WTC11 (cell line): ENCODE results near the gene NIPAL4. TPM values are rescaled to one million over a fixed set of nuclear protein-coding genes. Genes with fewer than 3 reads are reported as not detected.

Experiments used
- ATAC-seq: fragments of 200-7000 bp; cut with Tn5 transposase; 2 replicates; pipeline ENCODE4 v1.10.0; 2021; ENCODE audit warnings: mild to moderate bottlenecking, moderate library complexity
- CTCF ChIA-PET: fragments of 300-600 bp; sonication (Branson Sonifier 250); formaldehyde crosslinking; loops from one replicate; lab custom pipeline; 2021; ENCODE audit warnings: antibody characterized with exemption; lab: Charles Lee
- POLR2A ChIA-PET: fragments of 350-600 bp; sonication (Branson Sonifier 250); formaldehyde crosslinking; loops from one replicate; lab custom pipeline; 2021; ENCODE audit warnings: antibody characterized with exemption; lab: Charles Lee
- DNase-seq: peaks from one replicate; pipeline ENCODE4 v3.0.0; 2021; ENCODE audit warnings: low spot score
- H3K27ac Mint-ChIP-seq: 2 replicates; pipeline ENCODE4 v1.8.0; 2021; ENCODE audit warnings: mixed read lengths
- H3K27me3 Mint-ChIP-seq: 2 replicates; pipeline ENCODE4 v1.8.0; 2021; ENCODE audit warnings: low read depth, mild to moderate bottlenecking, moderate library complexity, mixed read lengths
- H3K36me3 Mint-ChIP-seq: 2 replicates; pipeline ENCODE4 v1.8.0; 2021; ENCODE audit warnings: mixed read lengths
- H3K4me1 Mint-ChIP-seq: 2 replicates; pipeline ENCODE4 v1.8.0; 2022; ENCODE audit warnings: mixed read lengths
- H3K4me3 Mint-ChIP-seq: 2 replicates; pipeline ENCODE4 v1.8.0; 2021; ENCODE audit warnings: mild to moderate bottlenecking, moderate library complexity, mixed read lengths
- H3K9me3 Mint-ChIP-seq: 2 replicates; pipeline ENCODE4 v1.8.0; 2021; ENCODE audit warnings: mixed read lengths
- CREB1 ChIP-seq: sonication (generic); formaldehyde crosslinking; IDR thresholded peaks from 2 replicates; pipeline ENCODE4 v1.8.0; 2023; ENCODE audit warnings: mild to moderate bottlenecking, missing genetic modification reagents
- CREM ChIP-seq: sonication (generic); formaldehyde crosslinking; IDR thresholded peaks from 2 replicates; pipeline ENCODE4 v1.8.1; 2022; ENCODE audit warnings: mild to moderate bottlenecking, missing genetic modification reagents, moderate library complexity
- ETV6 ChIP-seq: sonication (generic); formaldehyde crosslinking; IDR thresholded peaks from 2 replicates; pipeline ENCODE4 v1.8.1; 2022; ENCODE audit warnings: mild to moderate bottlenecking, missing genetic modification reagents
- HMGA2 ChIP-seq: fragments of 250-450 bp; sonication (Bioruptor Pico); IDR thresholded peaks from 2 replicates; pipeline ENCODE4 v1.4.0; 2021; ENCODE audit warnings: mild to moderate bottlenecking, moderate library complexity
- NFATC4 ChIP-seq: fragments of 250-450 bp; sonication (Bioruptor Pico); IDR thresholded peaks from 2 replicates; pipeline ENCODE4 v1.9.0; 2021; ENCODE audit warnings: mild to moderate bottlenecking
- NR1H2 ChIP-seq: sonication (generic); formaldehyde crosslinking; IDR thresholded peaks from 2 replicates; pipeline ENCODE4 v1.9.0; 2021; ENCODE audit warnings: mild to moderate bottlenecking, moderate library complexity, missing genetic modification reagents
- PRDM15 ChIP-seq: sonication (generic); formaldehyde crosslinking; IDR thresholded peaks from 2 replicates; pipeline ENCODE4 v1.8.0; 2022; ENCODE audit warnings: missing genetic modification reagents
- PRRX2 ChIP-seq: fragments of 250-450 bp; sonication (Bioruptor Pico); IDR thresholded peaks from 2 replicates; pipeline ENCODE4 v1.8.0; 2021; ENCODE audit warnings: mild to moderate bottlenecking
- ZNF121 ChIP-seq: sonication (generic); formaldehyde crosslinking; IDR thresholded peaks from 2 replicates; pipeline ENCODE4 v1.8.0; 2023; ENCODE audit warnings: missing genetic modification reagents
- ZNF138 ChIP-seq: sonication (generic); formaldehyde crosslinking; conservative IDR thresholded peaks from 2 replicates; pipeline ENCODE4 v1.8.1; 2022; ENCODE audit warnings: mild to moderate bottlenecking, moderate library complexity, missing genetic modification reagents
- ZNF219 ChIP-seq: sonication (generic); formaldehyde crosslinking; IDR thresholded peaks from 2 replicates; pipeline ENCODE4 v1.8.0; 2023; ENCODE audit warnings: missing genetic modification reagents, mild to moderate bottlenecking, borderline replicate concordance
- ZNF281 ChIP-seq: sonication (generic); formaldehyde crosslinking; IDR thresholded peaks from 2 replicates; pipeline ENCODE4 v1.8.0; 2023; ENCODE audit warnings: mild to moderate bottlenecking, missing genetic modification reagents
- ZNF423 ChIP-seq: fragments of 250-450 bp; sonication (Bioruptor Pico); IDR thresholded peaks from 2 replicates; pipeline ENCODE4 v2.1.2; 2022; ENCODE audit warnings: mild to moderate bottlenecking, moderate library complexity
- ZNF532 ChIP-seq: fragments of 250-450 bp; sonication (Bioruptor Pico); IDR thresholded peaks from 2 replicates; pipeline ENCODE4 v1.9.0; 2021; ENCODE audit warnings: mild to moderate bottlenecking, borderline replicate concordance
- ZNF671 ChIP-seq: fragments of 250-450 bp; sonication (Bioruptor Pico); IDR thresholded peaks from 2 replicates; pipeline ENCODE4 v1.8.0; 2021; ENCODE audit warnings: mild to moderate bottlenecking
- total RNA-seq: library from RNA; stranded (reverse); gene quantifications from 3 replicates; pipeline ENCODE4 v1.2.3, GENCODE V29; 2021
- TF ChIP-seq, protein P1 (sequence below): sonication (generic); formaldehyde crosslinking; IDR thresholded peaks from 2 replicates; pipeline ENCODE4 v1.8.0; 2023; ENCODE audit warnings: missing genetic modification reagents
- TF ChIP-seq, protein P2 (sequence below): sonication (generic); formaldehyde crosslinking; IDR thresholded peaks from 2 replicates; pipeline ENCODE4 v1.8.1; 2022; ENCODE audit warnings: mild to moderate bottlenecking, missing genetic modification reagents, moderate library complexity, borderline replicate concordance
- TF ChIP-seq, protein P3 (sequence below): fragments of 250-450 bp; sonication (Bioruptor Pico); IDR thresholded peaks from 2 replicates; pipeline ENCODE4 v1.9.0; 2021; ENCODE audit warnings: moderate library complexity, mild to moderate bottlenecking, inconsistent platforms, borderline replicate concordance
- TF ChIP-seq, protein P4 (sequence below): fragments of 250-450 bp; sonication (Bioruptor Pico); IDR thresholded peaks from 2 replicates; pipeline ENCODE4 v1.8.0; 2021; ENCODE audit warnings: mild to moderate bottlenecking

The NIPAL4 gene
- total RNA-seq, 1 experiment from 2014 or later, result not detected

- TF ChIP-seq ZNF281 (CRISPR knock-in tag), result no peak
- TF ChIP-seq PRRX2 (CRISPR knock-in tag), result no peak
These were observed 10.6 kb downstream of the NIPAL4 start (continued) for GRCh38 chr5:157470631-157471030.

DNA sequence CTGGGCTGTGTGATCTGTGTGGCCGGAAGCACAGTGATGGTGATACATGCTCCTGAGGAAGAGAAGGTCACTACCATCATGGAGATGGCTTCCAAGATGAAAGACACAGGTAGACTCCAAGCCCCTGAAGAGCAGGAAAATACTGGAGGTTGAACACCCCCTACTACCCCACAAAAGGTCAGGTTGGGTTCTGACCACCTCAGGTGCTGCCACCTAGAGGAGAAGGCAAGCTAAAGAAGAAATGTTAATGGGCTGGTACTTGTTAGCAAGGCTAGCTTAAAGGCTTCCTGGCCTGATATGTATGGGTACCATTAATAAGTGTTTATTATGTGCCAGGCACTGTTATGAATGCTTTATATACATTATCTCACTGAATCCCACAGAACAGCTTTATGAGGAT, 11.7 kb downstream of the NIPAL4 start:
- H3K27ac Mint-ChIP-seq, result no peak overlapping the region
- TF ChIP-seq NFATC4 (CRISPR knock-in tag), result no peak
- no peak for TF ChIP-seq ZNF138 (CRISPR knock-in tag)
- TF ChIP-seq ZNF219 (CRISPR knock-in tag), result no peak
- no peak for TF ChIP-seq ZNF532 (CRISPR knock-in tag)
- TF ChIP-seq ZNF121 (CRISPR knock-in tag), result no peak
- TF ChIP-seq, protein P1, sequence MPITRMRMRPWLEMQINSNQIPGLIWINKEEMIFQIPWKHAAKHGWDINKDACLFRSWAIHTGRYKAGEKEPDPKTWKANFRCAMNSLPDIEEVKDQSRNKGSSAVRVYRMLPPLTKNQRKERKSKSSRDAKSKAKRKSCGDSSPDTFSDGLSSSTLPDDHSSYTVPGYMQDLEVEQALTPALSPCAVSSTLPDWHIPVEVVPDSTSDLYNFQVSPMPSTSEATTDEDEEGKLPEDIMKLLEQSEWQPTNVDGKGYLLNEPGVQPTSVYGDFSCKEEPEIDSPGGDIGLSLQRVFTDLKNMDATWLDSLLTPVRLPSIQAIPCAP (CRISPR knock-in tag), result no peak
- TF ChIP-seq, protein P2, sequence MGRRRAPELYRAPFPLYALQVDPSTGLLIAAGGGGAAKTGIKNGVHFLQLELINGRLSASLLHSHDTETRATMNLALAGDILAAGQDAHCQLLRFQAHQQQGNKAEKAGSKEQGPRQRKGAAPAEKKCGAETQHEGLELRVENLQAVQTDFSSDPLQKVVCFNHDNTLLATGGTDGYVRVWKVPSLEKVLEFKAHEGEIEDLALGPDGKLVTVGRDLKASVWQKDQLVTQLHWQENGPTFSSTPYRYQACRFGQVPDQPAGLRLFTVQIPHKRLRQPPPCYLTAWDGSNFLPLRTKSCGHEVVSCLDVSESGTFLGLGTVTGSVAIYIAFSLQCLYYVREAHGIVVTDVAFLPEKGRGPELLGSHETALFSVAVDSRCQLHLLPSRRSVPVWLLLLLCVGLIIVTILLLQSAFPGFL (CRISPR knock-in tag), result no peak
- TF ChIP-seq ETV6, result no peak
- TF ChIP-seq, protein P3, sequence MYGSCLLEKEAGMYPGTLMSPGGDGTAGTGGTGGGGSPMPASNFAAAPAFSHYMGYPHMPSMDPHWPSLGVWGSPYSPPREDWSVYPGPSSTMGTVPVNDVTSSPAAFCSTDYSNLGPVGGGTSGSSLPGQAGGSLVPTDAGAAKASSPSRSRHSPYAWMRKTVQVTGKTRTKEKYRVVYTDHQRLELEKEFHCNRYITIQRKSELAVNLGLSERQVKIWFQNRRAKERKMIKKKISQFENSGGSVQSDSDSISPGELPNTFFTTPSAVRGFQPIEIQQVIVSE, result no peak
- TF ChIP-seq CREB1 (CRISPR knock-in tag), result no peak
- no peak for TF ChIP-seq ZNF671
- TF ChIP-seq, protein P4, sequence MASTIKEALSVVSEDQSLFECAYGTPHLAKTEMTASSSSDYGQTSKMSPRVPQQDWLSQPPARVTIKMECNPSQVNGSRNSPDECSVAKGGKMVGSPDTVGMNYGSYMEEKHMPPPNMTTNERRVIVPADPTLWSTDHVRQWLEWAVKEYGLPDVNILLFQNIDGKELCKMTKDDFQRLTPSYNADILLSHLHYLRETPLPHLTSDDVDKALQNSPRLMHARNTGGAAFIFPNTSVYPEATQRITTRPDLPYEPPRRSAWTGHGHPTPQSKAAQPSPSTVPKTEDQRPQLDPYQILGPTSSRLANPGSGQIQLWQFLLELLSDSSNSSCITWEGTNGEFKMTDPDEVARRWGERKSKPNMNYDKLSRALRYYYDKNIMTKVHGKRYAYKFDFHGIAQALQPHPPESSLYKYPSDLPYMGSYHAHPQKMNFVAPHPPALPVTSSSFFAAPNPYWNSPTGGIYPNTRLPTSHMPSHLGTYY (CRISPR knock-in tag), result no peak
- TF ChIP-seq NR1H2, result no peak
- TF ChIP-seq CREM (CRISPR knock-in tag), result no peak
- TF ChIP-seq PRDM15, result no peak
- TF ChIP-seq HMGA2, result no peak
- TF ChIP-seq ZNF423 (CRISPR knock-in tag), result no peak
- ATAC-seq (peak; percentile 90), DNase-seq (peak; percentile 50)
- H3K36me3 Mint-ChIP-seq, result no peaks in the 10 kb centered on the region
- ChIA-PET CTCF (interaction anchor here (0.6 to 3.9 kb wide), 49 partner anchors 9 to 389 kb away, joined by 3 to 57 read pairs (median 5); partner anchors contain the start of genes LSM11, MED7, NIPAL4 and SOX30), POLR2A (interaction anchor here (0.5 to 1.0 kb wide), 2 partner anchors 24 to 101 kb away, joined by 3 to 4 read pairs; no protein-coding TSS in a partner anchor)
- H3K9me3 Mint-ChIP-seq, result no peaks in the 10 kb centered on the region
- H3K4me1 Mint-ChIP-seq, result no peaks in the 10 kb centered on the region
- H3K4me3 Mint-ChIP-seq, result no peak overlapping the region
- H3K27me3 Mint-ChIP-seq, result no peaks in the 10 kb centered on the region
